Endothelial cell of umbilical vein (primary cell): ENCODE data around the gene RAB44. TPM values are rescaled to one million over a fixed set of nuclear protein-coding genes. Genes with fewer than 3 reads are reported as not detected.

Source experiments
- BruUV-seq: library from RNA; stranded (reverse); fragments of 400-500 nt; replicated peaks from 2 replicates; lab custom pipeline; 2021; lab: Mats Ljungman, UMichigan
- CTCF ChIA-PET: fragments of 300-600, 350-600 bp; sonication (Branson Sonifier 250); formaldehyde crosslinking; loops from one replicate; lab custom pipeline; 2021; ENCODE audit warnings: antibody characterized with exemption, inconsistent platforms; lab: Charles Lee
- POLR2A ChIA-PET: fragments of 300-600, 350-600 bp; sonication (Branson Sonifier 250); formaldehyde crosslinking; loops from one replicate; lab custom pipeline; 2021; ENCODE audit warnings: antibody characterized with exemption, inconsistent platforms; lab: Charles Lee
- DNase-seq: peaks from one replicate; pipeline ENCODE4 v3.0.0-alpha.2; 2011; ENCODE audit warnings: low read depth, low spot score
- FAIRE-seq: peaks from 2 replicates; lab custom pipeline; 2011; peaks lifted over from hg19 to GRCh38; lab: Jason Lieb, UNC
- H2AFZ ChIP-seq: 2 replicates; pipeline ENCODE4 v1.6.0; 2012; ENCODE audit warnings: low read depth, low read length, control low read depth, inconsistent platforms
- H3K27ac ChIP-seq: 2 replicates; pipeline ENCODE4 v1.5.1; 2011; ENCODE audit warnings: low read depth, mild to moderate bottlenecking, control low read depth, low read length, moderate library complexity; ENCODE audit not compliant: insufficient read depth
- H3K27me3 ChIP-seq, 2 experiments: 2 replicates each; pipeline versions ENCODE4 v1.6.0 to v1.6.1; 2011; ENCODE audit warnings: low read length in 2 of 2, mixed read lengths in 1 of 2; ENCODE audit not compliant: control insufficient read depth in 2 of 2, insufficient read depth in 2 of 2
- H3K36me3 ChIP-seq, 2 experiments: 2 replicates in 1 of 2; 3 replicates in 1 of 2; pipeline ENCODE4 v1.5.1; 2011; ENCODE audit warnings: low read length in 2 of 2, mild to moderate bottlenecking in 1 of 2, moderate library complexity in 1 of 2; ENCODE audit not compliant: control insufficient read depth in 2 of 2, insufficient read depth in 2 of 2; ENCODE audit errors: extremely low read depth in 1 of 2
- H3K4me1 ChIP-seq: 3 replicates; pipeline ENCODE4 v1.5.1; 2011; ENCODE audit warnings: mild to moderate bottlenecking, low read length; ENCODE audit not compliant: control insufficient read depth, insufficient read depth; ENCODE audit errors: extremely low read depth
- H3K4me2 ChIP-seq: 2 replicates; pipeline ENCODE4 v1.6.1; 2011; ENCODE audit warnings: low read length, control low read depth, mixed read lengths; ENCODE audit not compliant: insufficient read depth
- H3K4me3 ChIP-seq, 3 experiments: fragments of 200-600 bp in 1 of 3; sonication (generic), shearing (Covaris generic) in 1 of 3; replicated peaks in 1 of 3; 2 replicates each; pipeline ENCODE4 v1.5.1; 2011 to 2016; ENCODE audit warnings: control low read depth in 3 of 3, low read length in 3 of 3, mild to moderate bottlenecking in 2 of 3, inconsistent platforms in 1 of 3, low read depth in 1 of 3, moderate library complexity in 1 of 3; ENCODE audit not compliant: insufficient read depth in 1 of 3
- H3K79me2 ChIP-seq: 2 replicates; pipeline ENCODE4 v1.6.0; 2012; ENCODE audit warnings: low read length, inconsistent platforms; ENCODE audit not compliant: control insufficient read depth, insufficient read depth
- H3K9ac ChIP-seq: replicated peaks from 2 replicates; pipeline ENCODE3; 2011; ENCODE audit warnings: low read length, control low read depth; ENCODE audit not compliant: insufficient read depth; ENCODE audit errors: extremely low read depth
- H3K9me1 ChIP-seq: replicated peaks from 3 replicates; pipeline ENCODE4 v1.6.0; 2011; ENCODE audit warnings: mild to moderate bottlenecking, low read length; ENCODE audit not compliant: control insufficient read depth, insufficient read depth; ENCODE audit errors: extremely low read depth
- H3K9me3 ChIP-seq: replicated peaks from 2 replicates; pipeline ENCODE4 v1.5.1; 2012; ENCODE audit warnings: low read length, inconsistent platforms; ENCODE audit not compliant: control insufficient read depth, insufficient read depth
- H4K20me1 ChIP-seq: replicated peaks from 2 replicates; pipeline ENCODE3; 2011; ENCODE audit warnings: mild to moderate bottlenecking, low read length; ENCODE audit not compliant: control insufficient read depth, insufficient read depth; ENCODE audit errors: extremely low read depth
- EZH2 ChIP-seq: IDR thresholded peaks from 2 replicates; pipeline ENCODE4 v1.6.1; 2012; ENCODE audit warnings: borderline replicate concordance, low read depth, mild to moderate bottlenecking, moderate library complexity, low read length, inconsistent platforms; ENCODE audit not compliant: severe bottlenecking
- FOS ChIP-seq: IDR thresholded peaks from 2 replicates; pipeline ENCODE4 v1.6.1; 2011; ENCODE audit warnings: mild to moderate bottlenecking, low read length, moderate library complexity, borderline replicate concordance; ENCODE audit not compliant: insufficient read depth
- GATA2 ChIP-seq: IDR thresholded peaks from 2 replicates; pipeline ENCODE4 v1.7.0; 2011; ENCODE audit warnings: low read depth, mild to moderate bottlenecking, moderate library complexity, mixed read lengths, low read length; ENCODE audit not compliant: insufficient read length, insufficient read depth
- JUN ChIP-seq: IDR thresholded peaks from 2 replicates; pipeline ENCODE4 v1.6.1; 2011; ENCODE audit warnings: borderline replicate concordance, low read depth; ENCODE audit not compliant: insufficient read length, insufficient read depth
- MYC ChIP-seq: IDR thresholded peaks from one replicate; pipeline ENCODE4 v1.6.1; 2011; ENCODE audit warnings: mild to moderate bottlenecking, low read depth, low read length
- POLR2A ChIP-seq: IDR thresholded peaks from 2 replicates; pipeline ENCODE4 v1.6.1; 2012; ENCODE audit warnings: low read depth, mild to moderate bottlenecking, control low read depth, low read length
- POLR2AphosphoS5 ChIP-seq: IDR thresholded peaks from 2 replicates; pipeline ENCODE4 v1.6.1; 2012; ENCODE audit warnings: low read depth, mild to moderate bottlenecking, control low read depth, low read length, moderate library complexity; ENCODE audit not compliant: insufficient read depth
- dilution Hi-C: fragments of 300-500 bp; cut with MboI; formaldehyde crosslinking; loops from one replicate; pipeline ENCODE4 v1.15.0; 2019; ENCODE audit warnings: low sequenced_read_pairs; ENCODE audit not compliant: extremely low pct_ligation_motif_present
- intact Hi-C: fragments of 100-400 bp; cut with micrococcal nuclease; formaldehyde crosslinking; loops from one replicate; pipeline ENCODE4 v1.10.0; 2022
- polyA plus RNA-seq, 4 experiments: library from polyadenylated mRNA; depleted of rRNA in 3 of 4; stranded (reverse) in 3 of 4; unstranded in 1 of 4; fragments of >200 nt; gene quantifications; 2 replicates each; pipeline versions ENCODE4 v1.2.1 to v1.2.3, GENCODE V29; 2011 to 2012; ENCODE audit warnings: missing spikeins in 1 of 4
- total RNA-seq: library from RNA; stranded (reverse); gene quantifications from 2 replicates; pipeline ENCODE4 v1.2.3, GENCODE V29; 2021
- TF ChIP-seq, protein P1 (sequence below): IDR thresholded peaks from 2 replicates; pipeline ENCODE4 v1.6.1; 2011; ENCODE audit not compliant: insufficient read depth, insufficient read length
- TF ChIP-seq, protein P2 (sequence below), 2 donors: IDR thresholded peaks; 1 replicate in 1 of 2; 2 replicates in 1 of 2; pipeline ENCODE4 v1.5.1; 2011; ENCODE audit warnings: low read length in 2 of 2, mild to moderate bottlenecking in 2 of 2, moderate library complexity in 2 of 2, control low read depth in 1 of 2, inconsistent platforms in 1 of 2, low read depth in 1 of 2; ENCODE audit not compliant: insufficient read depth in 1 of 2; ENCODE audit errors: extremely low read depth in 1 of 2

RAB44 gene
- total and polyA plus RNA-seq, 2 donors (not counting 3 experiments of a cell fraction or from before 2014, with no cell fraction given), result 0.03 to 0.11 TPM

DNA sequence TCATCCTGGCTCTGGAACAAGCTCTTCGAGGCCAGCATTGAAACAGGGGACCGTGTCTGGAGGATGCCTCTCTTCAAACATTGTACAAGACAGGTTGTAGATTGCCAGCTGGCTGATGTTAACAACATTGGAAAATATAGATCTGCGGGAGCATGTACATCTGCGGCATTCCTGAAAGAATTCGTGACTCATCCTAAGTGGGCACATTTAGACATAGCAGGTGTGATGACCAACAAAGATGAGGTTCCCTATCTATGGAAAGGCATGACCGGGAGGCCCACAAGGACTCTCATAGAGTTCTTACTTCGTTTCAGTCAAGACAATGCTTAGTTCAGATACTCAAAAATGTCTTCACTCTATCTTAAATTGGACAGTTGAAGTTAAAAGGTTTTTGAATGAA, 22.7 kb upstream of the RAB44 start:
- POLR2A ChIA-PET, result no interaction called here
- no peak overlapping the region for H3K27ac ChIP-seq
- no peaks in the 10 kb centered on the region for H3K9me1 ChIP-seq
- no peaks in the 10 kb centered on the region for H4K20me1 ChIP-seq
- H3K9ac ChIP-seq, result no peak overlapping the region
- intact Hi-C loops (loop anchor here (5.0 kb wide), 1 partner anchor 197 kb away; the partner anchor contains the start of gene PPIL1), dilution Hi-C loops (no loop called here)
- BruUV-seq, result no TSS peak
- no peaks in the 10 kb centered on the region for H3K9me3 ChIP-seq
- H3K36me3 ChIP-seq, result no peaks in the 10 kb centered on the region
- DNase-seq, result no peak
- peak; percentile 33 for FAIRE-seq
- no peak overlapping the region for H2AFZ ChIP-seq
- H3K27me3 ChIP-seq, result no peaks in the 10 kb centered on the region
- no peak overlapping the region for H3K4me2 ChIP-seq
- H3K4me3 ChIP-seq, result no peak overlapping the region
- CTCF ChIA-PET, result interaction anchor here (1.3 kb wide), 1 partner anchor 46 kb away, joined by 3 read pairs; no protein-coding TSS in a partner anchor
- H3K79me2 ChIP-seq, result peaks cover 14% of the 10 kb centered on the region
- peaks cover 23% of the 10 kb centered on the region for H3K4me1 ChIP-seq
- TF ChIP-seq FOS, result no peak
- no peak for TF ChIP-seq POLR2AphosphoS5
- TF ChIP-seq EZH2, result no peak
- TF ChIP-seq, protein P1, sequence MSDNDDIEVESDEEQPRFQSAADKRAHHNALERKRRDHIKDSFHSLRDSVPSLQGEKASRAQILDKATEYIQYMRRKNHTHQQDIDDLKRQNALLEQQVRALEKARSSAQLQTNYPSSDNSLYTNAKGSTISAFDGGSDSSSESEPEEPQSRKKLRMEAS, result no peak
- TF ChIP-seq, protein P2, sequence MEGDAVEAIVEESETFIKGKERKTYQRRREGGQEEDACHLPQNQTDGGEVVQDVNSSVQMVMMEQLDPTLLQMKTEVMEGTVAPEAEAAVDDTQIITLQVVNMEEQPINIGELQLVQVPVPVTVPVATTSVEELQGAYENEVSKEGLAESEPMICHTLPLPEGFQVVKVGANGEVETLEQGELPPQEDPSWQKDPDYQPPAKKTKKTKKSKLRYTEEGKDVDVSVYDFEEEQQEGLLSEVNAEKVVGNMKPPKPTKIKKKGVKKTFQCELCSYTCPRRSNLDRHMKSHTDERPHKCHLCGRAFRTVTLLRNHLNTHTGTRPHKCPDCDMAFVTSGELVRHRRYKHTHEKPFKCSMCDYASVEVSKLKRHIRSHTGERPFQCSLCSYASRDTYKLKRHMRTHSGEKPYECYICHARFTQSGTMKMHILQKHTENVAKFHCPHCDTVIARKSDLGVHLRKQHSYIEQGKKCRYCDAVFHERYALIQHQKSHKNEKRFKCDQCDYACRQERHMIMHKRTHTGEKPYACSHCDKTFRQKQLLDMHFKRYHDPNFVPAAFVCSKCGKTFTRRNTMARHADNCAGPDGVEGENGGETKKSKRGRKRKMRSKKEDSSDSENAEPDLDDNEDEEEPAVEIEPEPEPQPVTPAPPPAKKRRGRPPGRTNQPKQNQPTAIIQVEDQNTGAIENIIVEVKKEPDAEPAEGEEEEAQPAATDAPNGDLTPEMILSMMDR (IDR thresholded peaks at IDR 0.05; ENCODE audit: extremely low read depth in 1 of 2, insufficient read depth in 1 of 2, low read depth in 1 of 2, low read length in 2 of 2), result no peak
- TF ChIP-seq MYC, result no peak
- no peak for TF ChIP-seq JUN
- no peak for TF ChIP-seq POLR2A
- TF ChIP-seq GATA2, result no peak
